Tibial nerve (tissue), 4 donors: ENCODE results near the gene GPR42. TPM values are rescaled to one million over a fixed set of nuclear protein-coding genes. Genes with fewer than 3 reads are reported as not detected.

Source experiments
- DNase-seq, 2 donors: peaks; one replicate each; pipeline ENCODE4 v3.0.0-alpha.2; 2019; ENCODE audit warnings: low spot score in 2 of 2
- H3K27ac ChIP-seq, 4 donors: fragments of 200-600 bp; sonication (generic) in 3 of 4; one replicate each; pipeline ENCODE4 v1.5.1; 2017 to 2019; ENCODE audit warnings: mild to moderate bottlenecking in 1 of 4
- H3K27me3 ChIP-seq, 2 donors: fragments of 200-600 bp; sonication (generic) in 1 of 2; one replicate each; pipeline versions ENCODE4 v1.5.1 to v1.6.0; 2017 to 2019
- H3K36me3 ChIP-seq, 3 donors: fragments of 200-600 bp; sonication (generic); one replicate each; pipeline ENCODE4 v1.5.1; 2018 to 2019
- H3K4me1 ChIP-seq, 4 donors: fragments of 200-600 bp; sonication (generic) in 3 of 4; one replicate each; pipeline ENCODE4 v1.5.1; 2017 to 2019
- H3K4me3 ChIP-seq, 4 donors: fragments of 200-600 bp; sonication (generic) in 3 of 4; one replicate each; pipeline ENCODE4 v1.5.1; 2017 to 2019; ENCODE audit warnings: mild to moderate bottlenecking in 1 of 4, moderate library complexity in 1 of 4
- H3K9me3 ChIP-seq, 4 donors: fragments of 200-600 bp; sonication (generic) in 3 of 4; one replicate each; pipeline ENCODE4 v1.5.1; 2017 to 2019
- CTCF ChIP-seq, 5 experiments: fragments of 200-600 bp in 3 of 5; fragments of 450-650 bp in 2 of 5; sonication (generic) in 3 of 5; IDR thresholded peaks; one replicate each; pipeline ENCODE4 v1.5.1; 2016 to 2019; ENCODE audit warnings: antibody characterized with exemption in 5 of 5, mild to moderate bottlenecking in 3 of 5, moderate library complexity in 2 of 5
- EP300 ChIP-seq, 2 donors: sonication (generic); formaldehyde crosslinking; IDR thresholded peaks; one replicate each; pipeline ENCODE4 v1.6.1; 2017; ENCODE audit warnings: antibody characterized with exemption in 2 of 2, mild to moderate bottlenecking in 1 of 2
- POLR2A ChIP-seq, 2 donors: fragments of 450-650 bp; IDR thresholded peaks; one replicate each; pipeline ENCODE4 v1.6.1; 2017; ENCODE audit warnings: antibody characterized with exemption in 2 of 2, mild to moderate bottlenecking in 2 of 2, moderate library complexity in 2 of 2
- WGBS, 2 donors: methylation state at CpG; one replicate each; pipeline ENCODE4 v1.1.5; 2018; 5-methylcytosine and 5-hydroxymethylcytosine counted together
- total RNA-seq, 4 donors: library from RNA; depleted of rRNA; stranded (reverse); fragments of >200 nt; gene quantifications; one replicate each; pipeline ENCODE4 v1.1.0, GENCODE V29; 2016

Gene GPR42
- total RNA-seq, 4 donors from 2014 or later: not detected

DNA sequence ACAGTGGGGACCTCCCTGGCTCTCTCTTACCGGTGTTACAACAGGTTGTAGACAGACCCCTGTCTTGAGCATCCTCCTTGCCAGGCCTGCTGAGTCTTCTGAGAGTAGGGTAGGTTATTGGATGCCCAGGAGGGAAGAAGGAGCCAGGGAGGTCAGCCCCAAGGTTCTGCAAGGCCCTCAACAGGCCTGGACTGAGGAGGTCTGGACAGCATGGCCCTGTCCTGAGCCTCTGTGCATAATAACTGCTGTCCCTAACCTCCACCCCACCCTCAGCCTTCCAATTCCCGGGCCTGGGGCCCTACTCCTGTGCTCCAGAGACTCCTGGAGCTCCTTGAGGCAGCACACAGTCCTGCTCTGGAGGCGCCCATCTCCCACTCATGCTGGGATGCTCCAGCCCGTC lies 41.5 kb upstream of the GPR42 start:
- WGBS, 2 donors: 62 to 85% methylated on average over 1 to 4 of the region's 4 CpGs
- no peaks in the 10 kb centered on the region for H3K4me1 ChIP-seq
- H3K27ac ChIP-seq: peak overlapping the region in 1 of 4 donors; percentile 65
- no peaks in the 10 kb centered on the region for H3K9me3 ChIP-seq
- TF ChIP-seq POLR2A (IDR thresholded peaks at IDR 0.05) (no peak), EP300 (IDR thresholded peaks at IDR 0.05) (no peak), CTCF (IDR thresholded peaks at IDR 0.05) (no peak)
- H3K27me3 ChIP-seq: no peaks in the 10 kb centered on the region
- H3K36me3 ChIP-seq: no peaks in the 10 kb centered on the region
- no peak for DNase-seq
- peak overlapping the region in 1 of 4 donors; percentile 36 for H3K4me3 ChIP-seq

DNA sequence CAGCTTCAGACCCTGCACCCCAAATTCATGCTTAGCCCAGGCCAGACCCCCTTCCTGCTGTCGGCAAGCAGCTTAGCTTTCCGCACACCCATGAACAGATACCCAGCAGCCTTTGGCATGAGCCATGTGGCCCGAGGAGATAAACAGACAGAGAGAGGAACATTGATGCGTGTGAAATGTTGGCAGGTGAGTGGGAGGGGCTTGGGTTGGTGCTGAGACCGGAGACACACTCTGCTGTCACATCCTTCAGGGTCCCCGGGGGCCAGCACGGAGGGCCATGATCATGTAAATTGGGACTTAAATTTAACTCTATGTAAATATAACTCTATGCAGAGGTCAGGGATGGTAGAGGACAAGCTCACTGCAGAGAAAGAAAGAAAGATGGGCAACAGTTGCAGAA lies 40.4 kb upstream of the GPR42 start:
- Histone ChIP-seq H3K27ac (peak overlapping the region in 1 of 4 donors; percentile 46), H3K9me3 (no peaks in the 10 kb centered on the region), H3K4me3 (no peak overlapping the region), H3K36me3 (no peaks in the 10 kb centered on the region), H3K4me1 (no peaks in the 10 kb centered on the region), H3K27me3 (no peaks in the 10 kb centered on the region)
- TF ChIP-seq CTCF (IDR thresholded peaks at IDR 0.05) (no peak), EP300 (IDR thresholded peaks at IDR 0.05) (no peak), POLR2A (IDR thresholded peaks at IDR 0.05) (no peak)
- no peak for DNase-seq
- WGBS, 2 donors: 74% methylated on average over 7 of the region's 7 CpGs

DNA sequence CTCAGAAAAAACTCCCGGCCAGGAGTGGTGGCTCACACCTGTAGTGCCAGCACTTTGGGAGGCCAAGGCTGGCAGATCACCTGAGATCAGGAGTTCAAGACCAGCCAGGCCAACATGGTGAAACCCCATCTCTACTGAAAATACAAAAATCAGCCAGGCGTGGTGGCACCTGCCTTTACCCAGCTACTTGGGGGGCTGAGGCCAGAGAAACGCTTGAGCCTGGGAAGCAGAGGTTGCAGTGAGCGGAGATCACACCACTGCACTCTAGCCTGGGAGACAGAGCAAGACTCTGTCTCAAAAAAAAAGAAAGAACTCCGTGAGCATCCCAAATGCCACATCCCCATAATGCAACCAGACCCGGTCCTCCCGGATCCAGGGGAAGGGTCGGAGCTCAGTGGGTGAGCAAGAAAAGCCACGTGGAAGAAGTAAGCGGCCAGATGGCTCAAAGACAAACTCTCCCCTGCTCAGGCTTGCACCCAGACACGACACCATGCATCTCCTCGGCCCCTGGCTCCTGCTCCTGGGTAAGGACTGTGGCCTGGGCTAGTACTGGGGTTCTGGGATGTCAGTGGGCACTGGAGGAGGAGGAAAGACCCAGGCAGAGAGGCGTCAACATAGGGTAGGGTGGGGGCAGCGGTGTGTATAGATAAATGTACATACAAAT lies 39.2 kb upstream of the GPR42 start:
- 84 to 86% methylated on average over 14 of the region's 14 CpGs for WGBS, 2 donors
- no peaks in the 10 kb centered on the region for H3K9me3 ChIP-seq
- H3K27ac ChIP-seq: no peak overlapping the region
- no peaks in the 10 kb centered on the region for H3K36me3 ChIP-seq
- H3K27me3 ChIP-seq: no peaks in the 10 kb centered on the region
- no peaks in the 10 kb centered on the region for H3K4me1 ChIP-seq
- TF ChIP-seq CTCF (IDR thresholded peaks at IDR 0.05) (no peak), POLR2A (IDR thresholded peaks at IDR 0.05) (no peak), EP300 (IDR thresholded peaks at IDR 0.05) (no peak)
- no peak overlapping the region for H3K4me3 ChIP-seq
- DNase-seq: no peak

- Histone ChIP-seq H3K27me3 (no peaks in the 10 kb centered on the region), H3K27ac (no peak overlapping the region), H3K4me1 (no peaks in the 10 kb centered on the region), H3K9me3 (no peaks in the 10 kb centered on the region), H3K36me3 (no peaks in the 10 kb centered on the region), H3K4me3 (no peak overlapping the region)
- 66 to 67% methylated on average over 12 of the region's 12 CpGs for WGBS, 2 donors
- no peak for TF ChIP-seq POLR2A (IDR thresholded peaks at IDR 0.05)
- TF ChIP-seq EP300 (IDR thresholded peaks at IDR 0.05): no peak
- no peak for TF ChIP-seq CTCF (IDR thresholded peaks at IDR 0.05)
- DNase-seq: no peak
Measured at GRCh38 chr19:35332817-35333216, 38.1 kb upstream of the GPR42 start.

DNA sequence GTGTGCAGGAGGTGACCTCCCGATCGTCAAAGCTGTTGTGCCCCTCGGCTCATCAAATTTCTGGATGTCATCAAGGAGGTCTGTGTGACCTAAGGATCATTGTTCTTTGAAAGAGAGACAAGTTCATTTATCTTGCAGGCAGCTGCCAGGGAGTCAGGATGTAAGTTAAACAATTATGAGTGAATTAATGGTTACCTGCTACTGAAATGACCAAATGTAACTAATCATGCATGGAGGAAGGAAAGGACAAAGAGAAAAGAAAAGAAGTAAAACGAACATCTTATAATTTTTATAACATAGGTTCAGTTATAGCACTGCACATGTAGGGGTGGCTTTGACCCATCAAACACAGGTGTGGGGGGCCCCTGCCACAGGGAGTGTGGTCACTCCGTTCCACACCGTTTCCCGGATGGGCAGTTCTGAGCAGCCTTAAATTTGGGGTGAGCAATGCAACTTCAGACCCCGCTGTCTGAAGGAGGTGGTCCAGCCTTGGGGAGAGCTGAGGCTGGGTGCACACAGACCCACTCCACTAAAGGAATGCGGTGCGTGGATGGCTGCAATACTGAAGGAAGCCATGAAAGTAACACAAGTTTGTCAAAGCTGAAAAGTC lies 36.6 kb upstream of the GPR42 start:
- Histone ChIP-seq H3K27me3 (no peaks in the 10 kb centered on the region), H3K4me1 (no peaks in the 10 kb centered on the region), H3K4me3 (no peak overlapping the region), H3K36me3 (no peaks in the 10 kb centered on the region), H3K27ac (no peak overlapping the region), H3K9me3 (no peaks in the 10 kb centered on the region)
- 84 to 85% methylated on average over 10 of the region's 10 CpGs for WGBS, 2 donors
- TF ChIP-seq POLR2A (IDR thresholded peaks at IDR 0.05) (no peak), EP300 (IDR thresholded peaks at IDR 0.05) (no peak), CTCF (IDR thresholded peaks at IDR 0.05) (no peak)
- DNase-seq: no peak
